Sciatic nerve (tissue), 2 donors: ENCODE results near the gene BLACAT1. TPM values are rescaled to one million over a fixed set of nuclear protein-coding genes. Genes with fewer than 3 reads are reported as not detected.
"Not testable (repeated sequence)": the region's sequence is repeated elsewhere in the genome, so short reads cannot be mapped to it uniquely, and the experiment has no call there.

ENCODE experiments used
- ATAC-seq: fragments of 200-7000 bp; cut with Tn5 transposase; one replicate; pipeline ENCODE4 v1.9.1; 2020; ENCODE audit warnings: mild to moderate bottlenecking, moderate library complexity
- DNase-seq: peaks from one replicate; pipeline ENCODE4 v3.0.0-alpha.2; 2020; ENCODE audit warnings: low spot score
- intact Hi-C: fragments of 100-400 bp; cut with DNase I; formaldehyde crosslinking; loops from one replicate; pipeline ENCODE4 v1.14.2; 2022
- total RNA-seq: library from RNA; stranded (reverse); fragmentation: NEBNext Ultra II Directional; extraction: Animal tissue kit (Norgen Biotek cat#: 25700); gene quantifications from one replicate; pipeline ENCODE4 v1.2.1, GENCODE V29; 2021
- donor health status: DM: no; HTN: no; CAD: no.
- donor health status: DM: no; HTN: no; CAD: no.

The BLACAT1 gene
- total RNA-seq, 1 donor from 2014 or later: 0.13 TPM

DNA sequence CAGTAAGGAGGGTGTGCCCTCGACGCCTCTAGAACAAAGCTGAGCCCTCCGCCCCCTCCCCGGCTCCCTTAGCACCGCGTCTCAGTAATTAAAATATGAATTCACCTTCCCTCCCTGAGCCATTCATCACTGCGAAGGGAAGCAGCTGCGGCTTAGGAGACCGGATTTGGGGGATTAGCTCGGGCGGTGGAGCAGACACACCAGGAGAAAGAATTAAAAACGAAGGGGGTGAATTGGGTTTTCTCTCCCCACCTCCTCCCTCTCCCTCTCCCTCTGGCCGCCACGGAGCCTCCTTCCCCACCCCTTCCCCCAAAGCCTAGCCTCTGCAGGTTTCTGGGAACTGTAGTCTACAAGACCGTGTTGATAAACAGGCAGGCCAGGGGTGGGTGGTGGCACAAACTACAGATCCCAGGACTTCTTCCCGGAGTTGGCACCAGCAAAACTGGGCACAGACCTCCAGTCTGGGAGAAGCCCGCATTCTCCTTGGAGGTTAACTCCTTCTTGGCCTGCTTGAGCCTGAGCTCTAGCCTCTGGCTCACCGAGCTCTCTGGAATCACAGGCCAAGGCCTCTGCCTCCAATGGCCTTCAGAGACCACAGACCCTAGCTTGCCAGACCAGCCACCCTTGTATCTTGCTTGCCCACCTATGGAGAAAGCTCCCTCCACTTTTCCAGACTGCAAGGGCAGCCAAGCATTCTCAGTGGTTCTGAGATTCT lies 10.8 kb downstream of the BLACAT1 start:
- intact Hi-C loops: no loop called here
- ATAC-seq (peak; percentile 63), DNase-seq (peak; percentile 62)

GRCh38 chr1:205444300-205444930 lies 11.4 kb downstream of the BLACAT1 start:
- no peak for ATAC-seq
- intact Hi-C loops: no loop called here
- DNase-seq: peak; percentile 45

- DNase-seq (no peak), ATAC-seq (no peak)
- intact Hi-C loops: no loop called here
Measured at GRCh38 chr1:205443585-205444299, 12.1 kb downstream of the BLACAT1 start.

DNA sequence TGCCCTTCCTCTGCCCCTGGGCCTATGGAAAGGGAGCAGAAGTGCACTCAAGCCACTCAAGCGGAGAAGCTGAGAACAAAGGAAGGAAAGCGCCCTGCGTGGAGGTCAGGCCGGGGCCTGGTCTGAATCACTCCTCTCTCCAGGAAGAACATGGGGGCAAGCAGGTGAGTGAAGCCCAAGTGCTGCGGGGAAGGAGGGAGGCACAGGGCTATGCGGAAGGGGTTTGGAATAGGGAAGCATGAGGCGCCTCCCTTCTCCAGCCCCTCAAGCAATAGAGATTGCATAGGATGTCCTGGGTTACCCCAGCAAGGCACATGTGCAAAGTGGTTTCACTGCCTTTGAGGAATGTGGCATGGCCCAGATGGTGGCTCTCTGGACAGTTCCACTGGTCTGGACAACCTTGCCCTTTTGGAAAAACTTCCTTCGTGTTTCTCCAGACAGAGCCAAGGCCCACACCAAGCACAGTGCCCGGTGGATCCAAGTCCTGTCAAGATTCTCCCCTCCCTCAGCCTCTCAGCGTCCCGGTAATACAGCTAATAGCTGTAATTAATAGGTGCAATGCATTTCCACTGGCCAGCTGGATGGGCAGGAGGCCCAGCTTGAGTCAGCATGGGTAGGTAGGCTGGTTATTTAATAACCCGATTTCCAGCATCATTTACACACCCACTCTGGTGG lies 13.7 kb downstream of the BLACAT1 start:
- DNase-seq (peak; percentile 51), ATAC-seq (no peak)
- intact Hi-C loops: no loop called here

DNA sequence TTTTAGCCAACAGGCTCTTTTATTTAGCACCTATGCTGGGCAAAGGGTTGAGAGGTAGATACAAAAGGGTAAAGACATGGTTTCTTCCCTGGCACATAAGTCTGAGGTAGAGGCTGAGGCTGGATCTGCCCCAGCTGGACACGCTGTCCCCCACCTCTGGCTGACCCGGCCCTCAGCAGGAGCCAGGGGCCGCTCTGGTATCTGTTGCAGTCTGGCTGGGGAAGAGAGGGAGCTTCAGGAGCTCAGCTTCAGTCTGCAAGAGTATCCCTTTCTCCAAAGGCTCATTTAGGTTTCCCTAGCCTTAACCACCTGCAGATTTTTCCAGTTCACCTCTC lies 14.2 kb downstream of the BLACAT1 start:
- no peak for ATAC-seq
- intact Hi-C loops: no loop called here
- peak; percentile 39 for DNase-seq

GRCh38 chr1:205441318-205441633 lies 14.6 kb downstream of the BLACAT1 start:
- intact Hi-C loops: no loop called here
- ATAC-seq: no peak
- no peak for DNase-seq

GRCh38 chr1:205440476-205441317 lies 15.1 kb downstream of the BLACAT1 start:
- DNase-seq (peak; percentile 75), ATAC-seq (peak; percentile 88)
- intact Hi-C loops: no loop called here

GRCh38 chr1:205440121-205440475 lies 15.7 kb downstream of the BLACAT1 start:
- no peak for ATAC-seq
- intact Hi-C loops: no loop called here
- peak; percentile 53 for DNase-seq

DNA sequence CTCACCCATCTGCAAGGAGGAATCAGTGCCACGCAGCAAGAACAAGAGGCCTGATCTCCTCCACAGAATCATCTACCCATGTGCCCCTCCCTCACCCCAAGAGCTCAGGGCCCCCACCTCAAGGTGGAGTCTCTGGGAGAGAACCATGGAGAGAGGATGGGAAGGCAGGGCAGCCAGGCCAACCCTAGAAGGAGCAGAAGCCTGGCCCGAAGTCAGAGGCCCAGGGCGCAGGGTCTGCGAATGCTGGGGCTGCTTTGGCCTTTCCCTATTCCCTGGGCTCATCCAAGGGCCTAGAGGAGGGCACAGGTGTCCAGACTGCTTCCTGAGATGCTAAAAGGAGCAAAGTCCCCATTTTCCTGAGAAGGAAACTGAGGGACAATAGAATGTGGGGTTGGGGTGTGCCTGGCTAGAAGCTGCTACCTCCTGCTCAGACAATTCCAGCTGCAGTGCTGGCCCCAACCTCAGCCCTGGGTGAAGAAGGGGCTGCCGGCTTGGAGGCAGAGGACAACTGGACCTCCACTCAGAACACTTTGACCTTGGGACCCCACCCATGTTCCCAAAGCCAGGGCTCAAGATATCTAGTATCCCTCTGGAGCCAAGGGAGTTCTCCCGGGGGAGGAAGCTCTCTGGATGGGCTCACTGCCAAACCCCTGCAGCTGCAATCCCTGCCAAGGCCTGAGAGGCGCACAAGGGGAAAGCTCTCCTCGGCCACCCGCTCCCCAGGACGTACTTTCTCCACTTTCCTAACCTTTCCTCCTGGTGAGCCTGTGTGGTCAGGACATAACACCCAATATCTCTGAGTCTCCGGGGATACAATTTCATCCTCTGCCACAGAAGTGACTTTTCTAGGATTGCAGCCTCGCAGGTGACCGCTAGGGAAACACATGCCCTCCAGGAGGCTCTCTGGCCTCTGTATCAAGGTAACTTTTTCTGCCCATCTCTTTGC lies 17.4 kb downstream of the BLACAT1 start:
- intact Hi-C loops: loop anchor here (10.0 kb wide), 1 partner anchor 86 kb away; no protein-coding TSS in a partner anchor
- DNase-seq: peak; percentile 86
- peak; percentile 73 for ATAC-seq

GRCh38 chr1:205437570-205437969 lies 18.3 kb downstream of the BLACAT1 start:
- ATAC-seq (no peak), DNase-seq (peak; percentile 5)
- intact Hi-C loops: loop anchor here (10.0 kb wide), 1 partner anchor 87 kb away; no protein-coding TSS in a partner anchor

DNA sequence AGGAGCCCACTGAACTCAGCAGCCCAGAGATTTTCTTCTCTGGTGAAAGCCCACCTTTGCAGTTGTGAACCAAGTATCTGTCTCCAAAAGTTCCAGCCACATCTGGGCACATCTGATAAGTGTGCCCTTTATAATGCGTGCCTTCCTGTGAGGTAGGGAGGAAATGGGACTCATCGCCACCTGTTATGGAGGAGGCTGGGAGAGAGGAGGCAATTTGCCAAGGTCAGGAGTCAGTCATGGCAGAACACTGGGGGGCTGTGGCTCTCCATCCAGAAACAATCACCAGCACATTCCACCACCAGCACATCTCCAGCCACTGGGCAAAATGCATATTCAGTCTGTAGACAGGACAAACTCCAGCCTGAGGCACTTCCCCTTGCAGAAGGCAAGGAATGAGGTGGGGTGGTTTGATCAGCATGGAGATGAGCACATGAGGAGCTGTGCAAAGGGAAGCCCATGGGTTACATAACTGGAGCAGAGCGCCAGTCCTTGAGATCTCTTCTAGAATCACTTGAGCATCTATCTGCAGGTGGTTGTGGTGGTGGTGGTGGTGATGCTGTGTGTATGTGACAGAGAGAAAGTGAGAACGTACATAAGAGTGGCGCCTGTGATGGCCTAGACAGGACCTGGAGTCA lies 19.0 kb downstream of the BLACAT1 start:
- intact Hi-C loops: loop anchor here (1.0 to 10.0 kb wide), 2 partner anchors 20 to 88 kb away; no protein-coding TSS in a partner anchor
- no peak for ATAC-seq
- peak; percentile 19 for DNase-seq

DNA sequence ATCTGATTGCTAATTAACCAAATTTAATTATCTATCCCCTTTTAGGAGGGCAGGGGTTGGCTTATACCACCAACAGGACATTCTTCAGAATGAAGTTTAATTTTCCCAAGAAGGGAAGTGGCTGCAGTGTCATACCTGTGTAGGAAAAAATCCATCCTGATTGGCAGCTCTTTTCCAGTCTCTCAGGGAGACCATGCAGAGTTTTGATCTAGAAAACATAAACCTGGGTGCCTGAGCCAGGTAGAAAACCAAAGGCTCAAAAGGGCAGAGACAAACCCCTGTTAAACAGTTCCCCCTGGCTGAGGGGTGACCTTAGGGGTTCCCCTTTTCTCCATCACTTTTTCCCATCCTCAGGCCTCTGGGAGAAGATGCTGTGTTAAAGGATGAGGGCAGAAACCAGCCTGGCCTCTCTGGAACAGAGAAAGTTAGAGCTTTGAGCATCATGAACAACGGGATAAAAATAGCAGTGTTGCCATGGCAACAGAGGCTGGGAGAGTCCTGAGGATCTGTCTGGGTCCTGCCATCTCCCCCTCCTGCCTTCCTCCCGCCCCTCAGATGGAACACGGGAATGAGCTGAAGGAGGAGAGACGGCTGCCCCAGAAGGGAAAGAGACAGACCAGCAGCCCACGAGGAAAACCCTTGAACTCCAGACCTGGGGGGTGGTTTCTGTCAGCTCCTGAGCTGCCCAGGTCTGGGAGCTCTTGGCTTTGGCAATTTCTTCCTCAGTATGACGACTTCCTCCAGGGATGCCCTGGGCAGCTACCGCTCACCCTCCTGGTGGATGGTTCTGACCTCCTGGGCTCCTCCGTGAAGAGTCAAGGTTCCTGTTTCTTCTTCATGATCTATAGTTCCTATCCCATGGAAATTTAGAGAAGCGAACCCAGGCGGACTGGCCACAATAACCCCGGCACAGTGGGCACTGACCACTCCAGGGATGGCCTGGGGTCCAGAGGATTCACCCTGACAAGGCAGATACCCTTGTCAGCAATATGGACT lies 20.0 kb downstream of the BLACAT1 start:
- ATAC-seq (no peak), DNase-seq (peak; percentile 44)
- intact Hi-C loops: loop anchor here (1.0 to 10.0 kb wide), 2 partner anchors 21 to 89 kb away; no protein-coding TSS in a partner anchor

DNA sequence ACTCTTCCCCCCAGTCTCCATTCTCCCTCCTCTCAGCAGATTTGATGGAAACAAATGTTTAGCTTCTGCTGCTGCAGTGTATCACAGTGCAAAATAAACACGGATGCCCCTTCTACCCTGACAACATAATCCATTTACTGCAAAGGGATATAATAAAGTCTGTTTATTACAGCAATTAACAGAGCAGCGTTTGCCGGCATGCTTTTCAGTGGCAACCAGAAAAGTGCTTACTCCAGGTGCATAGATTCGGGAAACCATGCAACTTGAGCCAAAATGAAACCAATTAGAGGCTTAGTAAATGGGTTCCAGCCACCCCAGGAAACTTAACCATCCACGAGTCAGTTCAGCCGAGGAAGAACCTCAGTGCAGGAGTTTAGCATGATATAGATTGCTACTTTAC lies 21.1 kb downstream of the BLACAT1 start:
- DNase-seq (peak; percentile 4), ATAC-seq (no peak)
- intact Hi-C loops: loop anchor here (10.0 kb wide), 1 partner anchor 90 kb away; no protein-coding TSS in a partner anchor

GRCh38 chr1:205432692-205433091 lies 23.2 kb downstream of the BLACAT1 start:
- not testable (repeated sequence) for ATAC-seq
- intact Hi-C loops: loop anchor here (10.0 kb wide), 1 partner anchor 92 kb away; no protein-coding TSS in a partner anchor
- peak; percentile 13 for DNase-seq

DNA sequence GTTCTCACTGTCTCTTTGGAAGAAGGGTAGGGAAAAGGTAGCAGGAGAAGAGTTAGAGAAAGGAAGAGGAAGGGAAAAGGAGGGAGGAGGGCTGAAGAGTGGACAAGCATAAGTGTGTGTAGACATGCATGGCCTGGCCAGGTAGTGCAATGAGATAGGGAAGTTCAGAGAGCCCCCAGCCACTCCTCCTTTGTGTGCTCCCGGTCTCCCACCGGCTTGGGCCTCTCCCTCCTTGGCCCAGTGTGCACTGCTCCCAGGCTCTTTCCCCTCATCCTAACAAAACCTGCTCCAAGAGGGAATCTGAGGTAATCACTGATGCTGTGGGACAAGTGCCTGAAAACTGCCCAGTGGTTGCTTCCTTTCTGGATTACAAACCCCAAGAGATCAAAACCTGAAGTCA lies 23.7 kb downstream of the BLACAT1 start:
- ATAC-seq: no peak
- DNase-seq: peak; percentile 23
- intact Hi-C loops: loop anchor here (10.0 kb wide), 1 partner anchor 93 kb away; no protein-coding TSS in a partner anchor
